MM.1S (cell line): ENCODE measurements around the gene LMCD1.

Source experiments
- DNase-seq: peaks from one replicate; pipeline ENCODE4 v3.0.0-alpha.2; 2015
- H2AFZ ChIP-seq: fragments of 300-600 bp; sonication (generic); 2 replicates; pipeline ENCODE4 v1.6.0; 2016; ENCODE audit warnings: antibody characterized with exemption, low read length
- H3F3A ChIP-seq: fragments of 300-600 bp; sonication (generic); 2 replicates; pipeline ENCODE4 v1.6.1; 2016; ENCODE audit warnings: mild to moderate bottlenecking, antibody characterized with exemption, low read length, moderate library complexity, mixed read lengths; ENCODE audit not compliant: insufficient read depth
- H3K27ac ChIP-seq: fragments of 300-600 bp; sonication (generic); 2 replicates; pipeline ENCODE4 v1.5.1; 2016; ENCODE audit warnings: mild to moderate bottlenecking, low read length
- H3K27me3 ChIP-seq: fragments of 300-600 bp; sonication (generic); replicated peaks from 2 replicates; pipeline ENCODE4 v1.6.0; 2016; ENCODE audit warnings: low read length; ENCODE audit not compliant: insufficient read depth
- H3K36me3 ChIP-seq: fragments of 300-600 bp; sonication (generic); replicated peaks from 2 replicates; pipeline ENCODE4 v1.6.1; 2016; ENCODE audit warnings: mild to moderate bottlenecking, low read length, mixed read lengths; ENCODE audit not compliant: insufficient read depth
- H3K4me1 ChIP-seq: fragments of 300-600 bp; sonication (generic); 2 replicates; pipeline ENCODE4 v1.6.1; 2016; ENCODE audit warnings: low read length, mixed read lengths
- H3K4me2 ChIP-seq: fragments of 300-600 bp; sonication (generic); 2 replicates; pipeline ENCODE4 v1.6.0; 2016; ENCODE audit warnings: low read depth, low read length
- H3K4me3 ChIP-seq: fragments of 300-600 bp; sonication (generic); 2 replicates; pipeline ENCODE4 v1.5.1; 2016; ENCODE audit warnings: low read length, mixed read lengths
- H3K79me2 ChIP-seq: fragments of 300-600 bp; sonication (generic); 2 replicates; pipeline ENCODE4 v1.6.1; 2016; ENCODE audit warnings: mixed run types, low read length, mixed read lengths
- H3K9ac ChIP-seq: fragments of 300-600 bp; sonication (generic); 2 replicates; pipeline ENCODE4 v1.6.1; 2016; ENCODE audit warnings: low read length, mixed read lengths
- H3K9me2 ChIP-seq: fragments of 300-600 bp; sonication (generic); replicated peaks from 2 replicates; pipeline ENCODE4 v1.6.1; 2016; ENCODE audit warnings: mild to moderate bottlenecking, low read length, mixed read lengths; ENCODE audit not compliant: insufficient read depth
- H3K9me3 ChIP-seq: fragments of 300-600 bp; sonication (generic); replicated peaks from 2 replicates; pipeline ENCODE4 v1.6.1; 2016; ENCODE audit warnings: mild to moderate bottlenecking, low read length, mixed read lengths; ENCODE audit not compliant: insufficient read depth
- H4K20me1 ChIP-seq: fragments of 300-600 bp; sonication (generic); 2 replicates; pipeline ENCODE4 v1.6.1; 2016; ENCODE audit warnings: mild to moderate bottlenecking, low read length, moderate library complexity, mixed read lengths; ENCODE audit not compliant: insufficient read depth
- CTCF ChIP-seq: fragments of 300-600 bp; sonication (generic); IDR thresholded peaks from 2 replicates; pipeline ENCODE4 v1.5.1; 2016; ENCODE audit warnings: antibody characterized with exemption, low read length, mixed read lengths
- EZH2 ChIP-seq: fragments of 300-600 bp; sonication (generic); optimal IDR thresholded peaks from 2 replicates; pipeline ENCODE3; 2017; ENCODE audit warnings: low read depth, mild to moderate bottlenecking, antibody characterized with exemption, low read length, mixed read lengths
- EZH2phosphoT487 ChIP-seq: fragments of 300-600 bp; sonication (generic); IDR thresholded peaks from 2 replicates; pipeline ENCODE4 v1.6.1; 2018; ENCODE audit warnings: antibody characterized with exemption, low read length

Gene LMCD1

GRCh38 chr3:8485943-8486342, 15.7 kb upstream of the LMCD1 start:
- Histone ChIP-seq H3K36me3 (no peaks in the 10 kb centered on the region), H3K9ac (no peak overlapping the region), H3K4me1 (no peaks in the 10 kb centered on the region), H3K27me3 (no peaks in the 10 kb centered on the region), H3F3A (no peaks in the 10 kb centered on the region), H3K4me3 (no peak overlapping the region), H3K4me2 (no peak overlapping the region), H2AFZ (no peak overlapping the region), H4K20me1 (no peaks in the 10 kb centered on the region), H3K27ac (no peak overlapping the region), H3K79me2 (no peaks in the 10 kb centered on the region), H3K9me2 (no peaks in the 10 kb centered on the region), H3K9me3 (no peaks in the 10 kb centered on the region)
- TF ChIP-seq CTCF (no peak), EZH2 (no peak), EZH2phosphoT487 (no peak)
- no peak for DNase-seq

DNA sequence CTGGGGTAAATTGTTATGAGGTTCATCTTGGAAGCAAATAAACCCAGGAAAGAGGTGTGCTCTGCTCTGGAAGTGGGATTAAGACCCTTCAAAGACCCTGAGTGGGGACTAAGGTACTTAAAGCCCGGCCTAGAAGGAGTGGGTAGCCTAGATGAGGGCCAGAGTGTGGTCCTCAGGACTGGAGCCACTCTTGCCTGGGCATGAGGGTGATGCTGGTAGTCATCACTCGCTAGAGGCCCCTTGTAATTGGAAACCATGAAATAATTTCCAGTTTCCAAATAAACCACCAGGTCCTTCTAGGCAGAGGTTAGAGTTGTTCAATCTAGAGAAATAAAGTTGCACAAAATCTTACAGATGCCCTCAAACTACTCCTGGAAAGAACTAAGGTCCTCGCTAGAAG, 15.2 kb upstream of the LMCD1 start:
- Histone ChIP-seq H3K9ac (no peak overlapping the region), H3F3A (no peaks in the 10 kb centered on the region), H3K9me2 (no peaks in the 10 kb centered on the region), H3K27ac (no peak overlapping the region), H3K79me2 (no peaks in the 10 kb centered on the region), H3K27me3 (no peaks in the 10 kb centered on the region), H3K4me3 (no peak overlapping the region), H2AFZ (no peak overlapping the region), H3K9me3 (no peaks in the 10 kb centered on the region), H3K4me2 (no peak overlapping the region), H3K4me1 (no peaks in the 10 kb centered on the region), H3K36me3 (no peaks in the 10 kb centered on the region), H4K20me1 (no peaks in the 10 kb centered on the region)
- DNase-seq: no peak
- TF ChIP-seq EZH2phosphoT487 (no peak), CTCF (no peak), EZH2 (no peak)

GRCh38 chr3:8486936-8487335, 14.7 kb upstream of the LMCD1 start:
- Histone ChIP-seq H2AFZ (no peak overlapping the region), H4K20me1 (no peaks in the 10 kb centered on the region), H3K79me2 (no peaks in the 10 kb centered on the region), H3K27me3 (no peaks in the 10 kb centered on the region), H3K9ac (no peak overlapping the region), H3K36me3 (no peaks in the 10 kb centered on the region), H3F3A (no peaks in the 10 kb centered on the region), H3K4me2 (no peak overlapping the region), H3K9me3 (no peaks in the 10 kb centered on the region), H3K4me3 (no peak overlapping the region), H3K27ac (no peak overlapping the region), H3K9me2 (no peaks in the 10 kb centered on the region), H3K4me1 (no peaks in the 10 kb centered on the region)
- TF ChIP-seq CTCF (no peak), EZH2 (no peak), EZH2phosphoT487 (no peak)
- DNase-seq: no peak
